ENCODE results near the gene RBM23.

Gene RBM23

DNA sequence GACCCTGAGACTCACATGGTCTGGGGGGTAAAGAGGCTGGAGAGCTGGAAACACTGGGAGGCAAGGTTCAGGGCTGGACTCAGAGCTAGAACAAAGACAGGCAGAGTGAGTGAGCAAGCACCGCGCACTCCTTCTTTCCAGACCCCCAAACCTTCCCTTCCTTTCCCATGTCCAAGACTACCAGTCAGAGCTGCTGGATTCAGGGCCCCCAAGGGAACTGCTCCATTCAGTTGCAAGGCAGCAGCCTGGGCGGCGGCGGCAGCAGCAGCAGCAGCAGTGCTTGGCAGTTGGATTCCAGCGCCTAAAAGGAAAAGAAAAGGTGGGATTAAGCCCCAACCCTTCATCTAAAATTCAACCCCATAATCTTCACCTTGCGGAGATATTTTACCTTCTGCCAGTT, 17.1 kb downstream of the RBM23 start:
- no peak for TF ChIP-seq ZFX (IDR thresholded peaks at IDR 0.05; ENCODE audit: borderline replicate concordance)
- TF ChIP-seq, protein P1, sequence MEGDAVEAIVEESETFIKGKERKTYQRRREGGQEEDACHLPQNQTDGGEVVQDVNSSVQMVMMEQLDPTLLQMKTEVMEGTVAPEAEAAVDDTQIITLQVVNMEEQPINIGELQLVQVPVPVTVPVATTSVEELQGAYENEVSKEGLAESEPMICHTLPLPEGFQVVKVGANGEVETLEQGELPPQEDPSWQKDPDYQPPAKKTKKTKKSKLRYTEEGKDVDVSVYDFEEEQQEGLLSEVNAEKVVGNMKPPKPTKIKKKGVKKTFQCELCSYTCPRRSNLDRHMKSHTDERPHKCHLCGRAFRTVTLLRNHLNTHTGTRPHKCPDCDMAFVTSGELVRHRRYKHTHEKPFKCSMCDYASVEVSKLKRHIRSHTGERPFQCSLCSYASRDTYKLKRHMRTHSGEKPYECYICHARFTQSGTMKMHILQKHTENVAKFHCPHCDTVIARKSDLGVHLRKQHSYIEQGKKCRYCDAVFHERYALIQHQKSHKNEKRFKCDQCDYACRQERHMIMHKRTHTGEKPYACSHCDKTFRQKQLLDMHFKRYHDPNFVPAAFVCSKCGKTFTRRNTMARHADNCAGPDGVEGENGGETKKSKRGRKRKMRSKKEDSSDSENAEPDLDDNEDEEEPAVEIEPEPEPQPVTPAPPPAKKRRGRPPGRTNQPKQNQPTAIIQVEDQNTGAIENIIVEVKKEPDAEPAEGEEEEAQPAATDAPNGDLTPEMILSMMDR (IDR thresholded peaks at IDR 0.05): no peak
- no peak overlapping the region for H3K27ac ChIP-seq

DNA sequence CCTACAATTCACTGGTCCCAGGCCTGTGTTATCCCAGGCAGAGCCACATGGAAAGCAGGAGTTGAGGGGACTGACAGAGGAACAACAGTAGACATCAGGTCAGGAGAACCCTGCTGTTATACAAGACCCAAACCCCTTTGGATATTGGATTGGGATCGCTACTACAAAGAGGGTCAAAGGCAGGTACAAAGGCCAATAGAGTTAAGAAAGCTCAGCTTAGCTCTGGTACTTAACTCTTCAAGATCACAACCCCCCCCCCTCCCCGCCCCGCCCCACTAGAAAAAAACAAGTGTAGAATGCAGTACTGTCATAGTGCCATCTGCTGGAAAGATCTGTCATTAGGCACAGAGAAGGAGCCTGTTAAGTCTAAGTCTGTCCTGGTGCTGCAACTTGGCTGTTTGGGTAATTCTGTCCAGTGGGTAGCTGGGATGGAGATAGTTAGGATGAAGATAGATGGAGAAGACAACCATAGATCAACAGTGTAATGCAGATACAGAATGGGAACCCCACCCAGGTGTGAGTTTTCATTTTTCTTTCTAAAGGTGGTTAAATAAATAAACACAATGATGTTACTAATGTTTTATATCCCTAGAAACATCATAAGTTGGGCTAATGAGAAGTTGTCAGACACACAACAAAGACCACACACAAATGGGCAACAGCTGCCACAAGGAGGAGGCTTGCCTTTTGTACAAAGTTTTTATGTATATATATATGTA, 18.7 kb downstream of the RBM23 start:
- no peak overlapping the region for H3K27ac ChIP-seq
- no peak for TF ChIP-seq ZFX (IDR thresholded peaks at IDR 0.05; ENCODE audit: borderline replicate concordance)
- TF ChIP-seq, protein P1 (IDR thresholded peaks at IDR 0.05): peak; percentile 86

DNA sequence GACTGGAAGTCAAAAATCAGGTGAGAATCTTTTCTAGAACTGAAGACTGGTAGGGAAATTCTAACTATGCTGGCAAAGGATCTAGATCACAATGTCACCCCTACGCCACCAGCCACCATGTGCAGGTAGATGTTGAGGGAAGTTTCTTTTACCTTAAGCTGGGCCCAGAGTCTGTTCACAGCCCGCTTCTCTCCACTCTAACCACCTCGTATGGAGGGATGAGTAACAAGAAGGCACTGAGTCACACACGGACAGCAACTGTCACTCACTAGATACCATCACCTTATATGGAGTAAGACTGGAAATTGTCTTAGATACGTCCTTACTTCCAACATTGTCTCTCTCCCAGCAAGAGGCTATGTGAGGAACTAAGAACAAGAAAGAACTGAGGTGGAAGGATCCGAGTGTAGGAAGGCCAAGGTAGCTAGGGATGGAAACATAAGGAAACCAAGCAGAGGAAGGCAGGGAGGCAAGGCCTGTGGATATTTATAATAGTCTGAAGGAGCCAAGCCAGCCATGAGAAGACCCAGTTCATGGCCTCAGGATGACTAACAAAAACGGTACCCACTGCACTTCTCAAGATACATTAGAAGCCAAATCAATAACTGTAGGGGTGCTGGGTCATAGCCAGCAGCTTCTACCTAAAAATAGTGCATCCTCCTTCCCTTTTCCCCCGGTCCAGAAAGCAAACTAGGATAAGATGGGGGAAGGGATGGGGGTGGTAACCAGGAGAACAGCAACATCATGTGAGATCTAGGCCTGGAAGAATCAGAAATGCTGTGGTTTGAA, 20.5 kb downstream of the RBM23 start:
- no peak for TF ChIP-seq ZFX (IDR thresholded peaks at IDR 0.05; ENCODE audit: borderline replicate concordance)
- TF ChIP-seq, protein P1 (IDR thresholded peaks at IDR 0.05): no peak
- no peak overlapping the region for H3K27ac ChIP-seq

DNA sequence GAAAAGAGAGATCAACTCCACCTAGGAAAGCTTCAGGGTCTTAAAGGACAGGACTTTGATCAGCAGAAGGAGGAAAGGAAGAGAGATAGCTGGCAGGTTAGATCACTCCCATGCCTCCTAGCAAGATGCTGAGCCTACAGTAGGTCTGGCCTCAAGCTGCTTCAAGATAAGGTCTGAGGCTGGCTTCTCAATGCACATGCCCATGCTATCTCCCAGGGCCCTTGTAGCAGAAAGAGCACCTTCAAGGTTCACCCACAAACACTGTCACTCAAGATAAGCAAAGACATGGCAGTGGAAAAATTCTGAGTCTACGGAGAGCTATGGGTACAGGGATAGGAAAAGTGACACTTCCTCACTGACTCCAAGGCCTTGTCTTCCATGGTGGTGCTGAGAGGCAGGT, 21.6 kb downstream of the RBM23 start:
- TF ChIP-seq, protein P1 (IDR thresholded peaks at IDR 0.05): no peak
- no peak for TF ChIP-seq ZFX (IDR thresholded peaks at IDR 0.05; ENCODE audit: borderline replicate concordance)
- no peak overlapping the region for H3K27ac ChIP-seq

DNA sequence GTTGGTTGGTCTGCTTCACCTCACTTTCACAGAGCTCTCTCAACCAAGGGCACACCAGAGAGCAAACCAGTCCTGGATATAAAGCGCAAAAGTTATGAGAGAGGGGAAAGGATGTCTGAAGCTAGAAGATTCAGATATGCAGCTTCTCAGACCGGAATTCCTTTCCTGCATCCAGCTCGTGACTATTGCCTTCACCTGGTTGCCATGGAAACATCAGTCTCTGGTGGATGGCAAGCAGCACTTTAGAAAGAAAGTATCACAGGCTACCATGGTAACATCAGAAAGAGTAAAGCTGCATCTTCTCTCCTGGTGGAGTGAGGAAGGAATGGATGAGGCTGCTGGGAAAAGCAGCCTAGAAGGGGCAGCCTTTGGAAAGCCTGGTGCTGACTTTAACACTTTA, 22.2 kb downstream of the RBM23 start:
- H3K27ac ChIP-seq: no peak overlapping the region
- TF ChIP-seq, protein P1 (IDR thresholded peaks at IDR 0.05): no peak
- no peak for TF ChIP-seq ZFX (IDR thresholded peaks at IDR 0.05; ENCODE audit: borderline replicate concordance)

DNA sequence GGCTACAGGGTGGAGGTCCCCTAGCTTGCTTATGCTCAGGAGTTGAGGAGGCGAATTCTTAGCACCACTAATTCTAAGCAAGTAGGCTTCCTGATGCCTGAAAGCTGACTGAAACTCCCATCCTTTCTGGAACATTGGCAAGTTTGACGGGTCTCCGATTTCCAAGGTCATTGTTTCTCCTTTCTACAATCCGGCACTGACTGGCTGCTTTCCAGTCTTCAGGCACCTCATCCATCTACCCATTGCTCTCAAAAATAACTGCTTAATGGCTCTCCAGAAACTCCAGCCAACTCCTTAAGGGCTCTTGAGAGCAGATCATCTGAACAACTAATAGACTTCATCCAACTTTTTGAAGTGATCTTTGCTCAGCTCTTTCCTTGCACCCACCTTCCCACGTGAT, 22.6 kb downstream of the RBM23 start:
- H3K27ac ChIP-seq: no peak overlapping the region
- TF ChIP-seq, protein P1 (IDR thresholded peaks at IDR 0.05): no peak

DNA sequence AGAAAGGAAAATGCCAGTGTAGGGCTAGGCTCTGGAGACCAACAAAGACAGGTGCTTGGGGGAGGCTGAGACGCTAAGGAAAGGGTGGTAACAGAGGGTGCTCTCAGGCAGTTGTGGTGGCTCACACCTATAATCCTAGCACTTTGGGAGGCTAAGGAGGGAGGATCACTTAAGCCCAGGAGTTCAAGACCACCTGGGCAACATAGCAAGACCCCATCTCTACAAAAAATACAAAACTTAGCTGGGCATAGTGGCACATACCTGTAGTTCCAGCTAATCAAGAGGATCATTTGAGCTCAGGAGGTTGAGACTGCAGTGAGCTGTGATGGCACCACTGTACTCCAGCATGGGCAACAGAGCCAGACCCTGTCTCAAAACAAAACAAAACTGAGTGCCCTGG, 23.5 kb downstream of the RBM23 start:
- no peak for TF ChIP-seq ZFX (IDR thresholded peaks at IDR 0.05; ENCODE audit: borderline replicate concordance)
- TF ChIP-seq, protein P1 (IDR thresholded peaks at IDR 0.05): no peak
- H3K27ac ChIP-seq: no peak overlapping the region

Data from 22Rv1 (cell line).